WTC11 (cell line): ENCODE data around the gene BTBD9. TPM values are rescaled to one million over a fixed set of nuclear protein-coding genes. Genes with fewer than 3 reads are reported as not detected.

Experiments
- ATAC-seq: fragments of 200-7000 bp; cut with Tn5 transposase; 2 replicates; pipeline ENCODE4 v1.10.0; 2021; ENCODE audit warnings: mild to moderate bottlenecking, moderate library complexity
- CTCF ChIA-PET: fragments of 300-600 bp; sonication (Branson Sonifier 250); formaldehyde crosslinking; loops from one replicate; lab custom pipeline; 2021; ENCODE audit warnings: antibody characterized with exemption; lab: Charles Lee
- POLR2A ChIA-PET: fragments of 350-600 bp; sonication (Branson Sonifier 250); formaldehyde crosslinking; loops from one replicate; lab custom pipeline; 2021; ENCODE audit warnings: antibody characterized with exemption; lab: Charles Lee
- DNase-seq: peaks from one replicate; pipeline ENCODE4 v3.0.0; 2021; ENCODE audit warnings: low spot score
- H3K27ac Mint-ChIP-seq: 2 replicates; pipeline ENCODE4 v1.8.0; 2021; ENCODE audit warnings: mixed read lengths
- H3K27me3 Mint-ChIP-seq: 2 replicates; pipeline ENCODE4 v1.8.0; 2021; ENCODE audit warnings: low read depth, mild to moderate bottlenecking, moderate library complexity, mixed read lengths
- H3K36me3 Mint-ChIP-seq: 2 replicates; pipeline ENCODE4 v1.8.0; 2021; ENCODE audit warnings: mixed read lengths
- H3K4me1 Mint-ChIP-seq: 2 replicates; pipeline ENCODE4 v1.8.0; 2022; ENCODE audit warnings: mixed read lengths
- H3K4me3 Mint-ChIP-seq: 2 replicates; pipeline ENCODE4 v1.8.0; 2021; ENCODE audit warnings: mild to moderate bottlenecking, moderate library complexity, mixed read lengths
- H3K9me3 Mint-ChIP-seq: 2 replicates; pipeline ENCODE4 v1.8.0; 2021; ENCODE audit warnings: mixed read lengths
- ATF1 ChIP-seq: sonication (generic); formaldehyde crosslinking; IDR thresholded peaks from 2 replicates; pipeline ENCODE4 v1.8.1; 2023; ENCODE audit warnings: mild to moderate bottlenecking, moderate library complexity, missing genetic modification reagents
- ATF2 ChIP-seq: sonication (generic); formaldehyde crosslinking; IDR thresholded peaks from 2 replicates; pipeline ENCODE4 v1.8.1; 2022; ENCODE audit warnings: low read depth, missing genetic modification reagents, borderline replicate concordance
- GRHL2 ChIP-seq: fragments of 250-450 bp; sonication (Bioruptor Pico); IDR thresholded peaks from 2 replicates; pipeline ENCODE4 v1.8.0; 2022; ENCODE audit warnings: mild to moderate bottlenecking, moderate library complexity; ENCODE audit not compliant: insufficient replicate concordance, severe bottlenecking
- JAZF1 ChIP-seq: fragments of 250-450 bp; sonication (Bioruptor Pico); IDR thresholded peaks from 2 replicates; pipeline ENCODE4 v1.9.0; 2021; ENCODE audit warnings: moderate library complexity, mild to moderate bottlenecking, inconsistent platforms
- MYBL2 ChIP-seq: sonication (generic); formaldehyde crosslinking; IDR thresholded peaks from 2 replicates; pipeline ENCODE4 v1.8.1; 2023; ENCODE audit warnings: mild to moderate bottlenecking, moderate library complexity, missing genetic modification reagents
- NFE2L1 ChIP-seq: sonication (generic); formaldehyde crosslinking; IDR thresholded peaks from 2 replicates; pipeline ENCODE4 v1.8.1; 2023; ENCODE audit warnings: missing genetic modification reagents
- PRRX2 ChIP-seq: fragments of 250-450 bp; sonication (Bioruptor Pico); IDR thresholded peaks from 2 replicates; pipeline ENCODE4 v1.8.0; 2021; ENCODE audit warnings: mild to moderate bottlenecking
- RORB ChIP-seq: fragments of 250-450 bp; sonication (Bioruptor Pico); IDR thresholded peaks from 2 replicates; pipeline ENCODE4 v1.9.0; 2021; ENCODE audit warnings: mild to moderate bottlenecking
- SMAD4 ChIP-seq: sonication (generic); formaldehyde crosslinking; IDR thresholded peaks from 2 replicates; pipeline ENCODE4 v1.8.0; 2022; ENCODE audit warnings: mild to moderate bottlenecking, missing genetic modification reagents
- ZNF281 ChIP-seq: sonication (generic); formaldehyde crosslinking; IDR thresholded peaks from 2 replicates; pipeline ENCODE4 v1.8.0; 2023; ENCODE audit warnings: mild to moderate bottlenecking, missing genetic modification reagents
- ZNF671 ChIP-seq: fragments of 250-450 bp; sonication (Bioruptor Pico); IDR thresholded peaks from 2 replicates; pipeline ENCODE4 v1.8.0; 2021; ENCODE audit warnings: mild to moderate bottlenecking
- total RNA-seq: library from RNA; stranded (reverse); gene quantifications from 3 replicates; pipeline ENCODE4 v1.2.3, GENCODE V29; 2021
- TF ChIP-seq, protein P1 (sequence below): sonication (generic); formaldehyde crosslinking; IDR thresholded peaks from 2 replicates; pipeline ENCODE4 v1.8.0; 2022; ENCODE audit warnings: mild to moderate bottlenecking, missing genetic modification reagents
- TF ChIP-seq, protein P2 (sequence below): sonication (generic); formaldehyde crosslinking; IDR thresholded peaks from 2 replicates; pipeline ENCODE4 v1.8.1; 2023; ENCODE audit warnings: mild to moderate bottlenecking, missing genetic modification reagents, borderline replicate concordance
- TF ChIP-seq, protein P3 (sequence below): fragments of 250-450 bp; sonication (Bioruptor Pico); IDR thresholded peaks from 2 replicates; pipeline ENCODE4 v1.9.0; 2021; ENCODE audit warnings: mild to moderate bottlenecking
- TF ChIP-seq, protein P4 (sequence below): fragments of 250-450 bp; sonication (Bioruptor Pico); conservative IDR thresholded peaks from 2 replicates; pipeline ENCODE4 v1.9.0; 2021; ENCODE audit warnings: mild to moderate bottlenecking

The BTBD9 gene
- total RNA-seq, 1 experiment from 2014 or later = 4.2 TPM

DNA sequence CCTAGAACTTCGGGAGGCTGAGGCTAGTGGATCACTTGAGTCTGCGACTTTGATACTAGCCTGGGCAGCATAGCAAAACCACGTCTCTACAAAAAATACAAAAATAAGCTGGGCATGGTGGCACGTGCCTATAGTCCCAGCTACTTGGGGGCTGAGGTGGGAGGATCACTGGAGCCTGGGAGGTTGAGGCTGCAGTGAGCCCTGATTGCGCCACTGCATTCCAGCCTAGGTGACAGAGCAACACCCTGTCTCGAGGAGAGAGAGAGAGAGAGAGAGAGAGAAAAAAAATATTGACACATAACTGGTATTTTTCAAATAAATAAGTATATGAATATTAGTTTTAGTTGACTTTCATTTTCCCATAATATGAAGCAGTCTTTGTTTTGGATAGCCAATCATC, 222.2 kb downstream of the BTBD9 start:
- Mint-ChIP-seq H3K4me3 (no peak overlapping the region), H3K36me3 (no peaks in the 10 kb centered on the region)
- no peak for ATAC-seq
- TF ChIP-seq, protein P1, sequence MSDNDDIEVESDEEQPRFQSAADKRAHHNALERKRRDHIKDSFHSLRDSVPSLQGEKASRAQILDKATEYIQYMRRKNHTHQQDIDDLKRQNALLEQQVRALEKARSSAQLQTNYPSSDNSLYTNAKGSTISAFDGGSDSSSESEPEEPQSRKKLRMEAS = no peak
- TF ChIP-seq ZNF671 (CRISPR knock-in tag) (no peak), JAZF1 (no peak), SMAD4 (no peak), ATF2 (no peak), PRRX2 (no peak), NFE2L1 (CRISPR knock-in tag) (no peak), MYBL2 (CRISPR knock-in tag) (no peak), ZNF281 (CRISPR knock-in tag) (no peak), GRHL2 (CRISPR knock-in tag) (no peak), ATF1 (CRISPR knock-in tag) (no peak), RORB (CRISPR knock-in tag) (no peak)
- TF ChIP-seq, protein P2, sequence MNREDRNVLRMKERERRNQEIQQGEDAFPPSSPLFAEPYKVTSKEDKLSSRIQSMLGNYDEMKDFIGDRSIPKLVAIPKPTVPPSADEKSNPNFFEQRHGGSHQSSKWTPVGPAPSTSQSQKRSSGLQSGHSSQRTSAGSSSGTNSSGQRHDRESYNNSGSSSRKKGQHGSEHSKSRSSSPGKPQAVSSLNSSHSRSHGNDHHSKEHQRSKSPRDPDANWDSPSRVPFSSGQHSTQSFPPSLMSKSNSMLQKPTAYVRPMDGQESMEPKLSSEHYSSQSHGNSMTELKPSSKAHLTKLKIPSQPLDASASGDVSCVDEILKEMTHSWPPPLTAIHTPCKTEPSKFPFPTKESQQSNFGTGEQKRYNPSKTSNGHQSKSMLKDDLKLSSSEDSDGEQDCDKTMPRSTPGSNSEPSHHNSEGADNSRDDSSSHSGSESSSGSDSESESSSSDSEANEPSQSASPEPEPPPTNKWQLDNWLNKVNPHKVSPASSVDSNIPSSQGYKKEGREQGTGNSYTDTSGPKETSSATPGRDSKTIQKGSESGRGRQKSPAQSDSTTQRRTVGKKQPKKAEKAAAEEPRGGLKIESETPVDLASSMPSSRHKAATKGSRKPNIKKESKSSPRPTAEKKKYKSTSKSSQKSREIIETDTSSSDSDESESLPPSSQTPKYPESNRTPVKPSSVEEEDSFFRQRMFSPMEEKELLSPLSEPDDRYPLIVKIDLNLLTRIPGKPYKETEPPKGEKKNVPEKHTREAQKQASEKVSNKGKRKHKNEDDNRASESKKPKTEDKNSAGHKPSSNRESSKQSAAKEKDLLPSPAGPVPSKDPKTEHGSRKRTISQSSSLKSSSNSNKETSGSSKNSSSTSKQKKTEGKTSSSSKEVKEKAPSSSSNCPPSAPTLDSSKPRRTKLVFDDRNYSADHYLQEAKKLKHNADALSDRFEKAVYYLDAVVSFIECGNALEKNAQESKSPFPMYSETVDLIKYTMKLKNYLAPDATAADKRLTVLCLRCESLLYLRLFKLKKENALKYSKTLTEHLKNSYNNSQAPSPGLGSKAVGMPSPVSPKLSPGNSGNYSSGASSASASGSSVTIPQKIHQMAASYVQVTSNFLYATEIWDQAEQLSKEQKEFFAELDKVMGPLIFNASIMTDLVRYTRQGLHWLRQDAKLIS (CRISPR knock-in tag) = no peak
- TF ChIP-seq, protein P3, sequence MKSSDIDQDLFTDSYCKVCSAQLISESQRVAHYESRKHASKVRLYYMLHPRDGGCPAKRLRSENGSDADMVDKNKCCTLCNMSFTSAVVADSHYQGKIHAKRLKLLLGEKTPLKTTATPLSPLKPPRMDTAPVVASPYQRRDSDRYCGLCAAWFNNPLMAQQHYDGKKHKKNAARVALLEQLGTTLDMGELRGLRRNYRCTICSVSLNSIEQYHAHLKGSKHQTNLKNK (CRISPR knock-in tag) = no peak
- TF ChIP-seq, protein P4, sequence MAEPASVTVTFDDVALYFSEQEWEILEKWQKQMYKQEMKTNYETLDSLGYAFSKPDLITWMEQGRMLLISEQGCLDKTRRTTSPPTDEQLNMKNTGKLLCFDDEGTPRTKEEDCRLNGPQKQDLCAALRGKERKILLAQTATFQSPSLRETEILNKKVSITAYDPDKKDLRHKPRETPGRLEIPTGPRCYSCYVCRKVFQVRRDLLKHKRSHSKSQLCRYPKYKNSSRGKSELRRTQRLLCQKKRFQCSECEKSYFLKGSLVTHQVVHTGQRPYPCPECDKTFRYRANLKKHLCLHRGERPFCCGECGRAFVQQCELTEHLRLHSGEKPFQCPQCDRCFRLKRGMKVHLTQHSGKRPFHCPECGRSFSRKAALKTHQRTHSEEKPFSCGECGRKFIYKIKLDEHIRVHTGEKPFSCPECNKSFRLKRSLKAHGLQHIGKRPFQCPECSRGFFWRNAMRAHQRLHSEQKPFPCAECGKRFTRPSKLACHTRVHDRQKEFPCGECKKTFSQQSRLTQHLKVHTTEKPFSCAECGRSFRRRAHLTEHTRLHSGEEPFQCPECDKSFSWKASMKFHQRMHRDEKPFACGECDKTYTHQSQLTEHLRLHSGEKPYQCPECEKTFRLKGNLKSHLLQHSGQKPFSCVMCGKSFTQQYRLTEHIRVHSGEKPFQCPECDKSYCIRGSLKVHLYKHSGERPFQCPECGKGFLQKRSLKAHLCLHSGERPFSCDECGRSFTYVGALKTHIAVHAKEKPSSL (CRISPR knock-in tag) = no peak
- TF ChIP-seq, all 79 proteins: peak for 0
- no peaks in the 10 kb centered on the region for H3K9me3 Mint-ChIP-seq
- no peaks in the 10 kb centered on the region for H3K27me3 Mint-ChIP-seq
- ChIA-PET CTCF (interaction anchor here (1.0 kb wide), 1 partner anchor 12 kb away, joined by 3 read pairs; no protein-coding TSS in a partner anchor), POLR2A (no interaction called here)
- H3K4me1 Mint-ChIP-seq = no peaks in the 10 kb centered on the region
- no peak overlapping the region for H3K27ac Mint-ChIP-seq
- no peak for DNase-seq
